Measurements from ENCODE around the gene CRNKL1. TPM values are rescaled to one million over a fixed set of nuclear protein-coding genes. Genes with fewer than 3 reads are reported as not detected.

Gene CRNKL1
- total and polyA plus RNA-seq, 7 donors: 20.1 to 30.6 (median 23.2) TPM

GRCh38 chr20:20020908-20021307, 31.4 kb downstream of the CRNKL1 start:
- WGBS, 3 donors: 84 to 91% (median 87%) methylated on average over 11 of the region's 11 CpGs
- no peak overlapping the region for H3K4me3 ChIP-seq
- peaks cover 62% of the 10 kb centered on the region for H3K4me1 ChIP-seq
- DNase-seq (no peak), ATAC-seq (no peak)
- no peak overlapping the region for H3K27ac ChIP-seq
- TF ChIP-seq, protein P1, sequence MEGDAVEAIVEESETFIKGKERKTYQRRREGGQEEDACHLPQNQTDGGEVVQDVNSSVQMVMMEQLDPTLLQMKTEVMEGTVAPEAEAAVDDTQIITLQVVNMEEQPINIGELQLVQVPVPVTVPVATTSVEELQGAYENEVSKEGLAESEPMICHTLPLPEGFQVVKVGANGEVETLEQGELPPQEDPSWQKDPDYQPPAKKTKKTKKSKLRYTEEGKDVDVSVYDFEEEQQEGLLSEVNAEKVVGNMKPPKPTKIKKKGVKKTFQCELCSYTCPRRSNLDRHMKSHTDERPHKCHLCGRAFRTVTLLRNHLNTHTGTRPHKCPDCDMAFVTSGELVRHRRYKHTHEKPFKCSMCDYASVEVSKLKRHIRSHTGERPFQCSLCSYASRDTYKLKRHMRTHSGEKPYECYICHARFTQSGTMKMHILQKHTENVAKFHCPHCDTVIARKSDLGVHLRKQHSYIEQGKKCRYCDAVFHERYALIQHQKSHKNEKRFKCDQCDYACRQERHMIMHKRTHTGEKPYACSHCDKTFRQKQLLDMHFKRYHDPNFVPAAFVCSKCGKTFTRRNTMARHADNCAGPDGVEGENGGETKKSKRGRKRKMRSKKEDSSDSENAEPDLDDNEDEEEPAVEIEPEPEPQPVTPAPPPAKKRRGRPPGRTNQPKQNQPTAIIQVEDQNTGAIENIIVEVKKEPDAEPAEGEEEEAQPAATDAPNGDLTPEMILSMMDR (IDR thresholded peaks at IDR 0.05): no peak
- H3K9me3 ChIP-seq: no peaks in the 10 kb centered on the region
- peaks cover 10 to 41% of the 10 kb centered on the region in 2 donors for H3K36me3 ChIP-seq (ENCODE audit: insufficient read depth in 1 of 2, low read depth in 1 of 2)
- intact Hi-C loops (cut with DNase I): no loop called here
- H3K27me3 ChIP-seq (ENCODE audit: insufficient read depth in 3 of 3, low read length in 2 of 3): no peaks in the 10 kb centered on the region

GRCh38 chr20:20019123-20019522, 33.1 kb downstream of the CRNKL1 start:
- Histone ChIP-seq H3K27ac (no peak overlapping the region), H3K4me1 (peaks cover 48% of the 10 kb centered on the region), H3K9me3 (no peaks in the 10 kb centered on the region), H3K4me3 (peak overlapping the region; percentile 100), H3K36me3 (ENCODE audit: insufficient read depth in 1 of 2, low read depth in 1 of 2) (peaks cover 10 to 36% of the 10 kb centered on the region in 2 donors), H3K27me3 (ENCODE audit: insufficient read depth in 3 of 3, low read length in 2 of 3) (no peaks in the 10 kb centered on the region)
- ATAC-seq (no peak), DNase-seq (no peak)
- intact Hi-C loops (cut with DNase I): loop anchor here in 1 of 2 donors (5.0 kb wide), 1 partner anchor 33 kb away; the partner anchor contains the start of genes CFAP61 and CRNKL1
- TF ChIP-seq, protein P1 (IDR thresholded peaks at IDR 0.05): no peak
- WGBS, 3 donors: 56 to 82% (median 70%) methylated on average over 2 of the region's 2 CpGs

DNA sequence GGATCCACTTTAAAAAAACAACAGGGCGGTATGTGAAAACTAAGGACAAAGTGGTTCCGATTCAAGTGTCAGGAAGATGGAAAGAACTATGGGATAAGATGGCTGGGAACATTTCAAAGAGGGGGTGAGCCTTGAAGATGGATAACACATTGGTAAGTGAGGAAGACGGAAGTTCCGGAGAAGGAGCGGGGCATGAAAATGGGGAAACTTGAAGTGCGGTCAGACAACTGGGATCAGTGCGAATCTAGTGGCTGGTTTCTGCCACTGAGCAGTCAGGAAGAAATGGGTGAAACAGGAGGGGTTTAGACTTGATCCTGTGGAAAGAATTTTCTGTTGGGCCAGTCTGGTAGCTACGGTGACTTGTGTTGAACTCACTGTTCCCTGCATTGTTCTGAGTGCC, 33.9 kb downstream of the CRNKL1 start:
- 82 to 90% (median 90%) methylated on average over 8 of the region's 8 CpGs for WGBS, 3 donors
- H3K4me1 ChIP-seq: peaks cover 47% of the 10 kb centered on the region

GRCh38 chr20:20017844-20018185, 34.5 kb downstream of the CRNKL1 start:
- TF ChIP-seq, protein P1 (IDR thresholded peaks at IDR 0.05): no peak
- Histone ChIP-seq H3K27me3 (ENCODE audit: insufficient read depth in 3 of 3, low read length in 2 of 3) (no peaks in the 10 kb centered on the region), H3K36me3 (ENCODE audit: insufficient read depth in 1 of 2, low read depth in 1 of 2) (peaks cover 10 to 27% of the 10 kb centered on the region in 2 donors), H3K4me1 (peaks cover 47% of the 10 kb centered on the region), H3K4me3 (peak overlapping the region; percentile 100), H3K27ac (peak overlapping the region; percentile 93), H3K9me3 (no peaks in the 10 kb centered on the region)
- DNase-seq: no peak
- peak in 2 of 4 donors; percentile 2 to 4 for ATAC-seq
- WGBS, 3 donors: 2 to 4% (median 3%) methylated on average over 17 of the region's 17 CpGs
- intact Hi-C loops (cut with DNase I): loop anchor here in 1 of 2 donors (5.0 kb wide), 1 partner anchor 34 kb away; the partner anchor contains the start of genes CFAP61 and CRNKL1

More for the DNA sequence above, 33.9 kb downstream of the CRNKL1 start:
- ATAC-seq (no peak), DNase-seq (no peak)
- H3K4me3 ChIP-seq: peak overlapping the region; percentile 100
- peaks cover 10 to 33% of the 10 kb centered on the region in 2 donors for H3K36me3 ChIP-seq (ENCODE audit: insufficient read depth in 1 of 2, low read depth in 1 of 2)
- H3K27me3 ChIP-seq (ENCODE audit: insufficient read depth in 3 of 3, low read length in 2 of 3): no peaks in the 10 kb centered on the region
- intact Hi-C loops (cut with DNase I): loop anchor here in 1 of 2 donors (5.0 kb wide), 1 partner anchor 34 kb away; the partner anchor contains the start of genes CFAP61 and CRNKL1
- no peaks in the 10 kb centered on the region for H3K9me3 ChIP-seq
- no peak overlapping the region for H3K27ac ChIP-seq
- TF ChIP-seq, protein P1 (IDR thresholded peaks at IDR 0.05): no peak

Data from psoas muscle (tissue), 8 donors.